PFSK-1 (cell line): ENCODE measurements around the gene SMAD3.

Source experiments
- FOXP2 ChIP-seq: optimal IDR thresholded peaks from 2 replicates; pipeline ENCODE3; 2011; ENCODE audit warnings: borderline replicate concordance, control low read depth, inconsistent platforms; ENCODE audit not compliant: insufficient read depth; ENCODE audit errors: extremely low read length, extremely low read depth
- POLR2AphosphoS5 ChIP-seq: IDR thresholded peaks from 2 replicates; pipeline ENCODE4 v1.6.1; 2012; ENCODE audit warnings: low read depth, mild to moderate bottlenecking, control low read depth, low read length, moderate library complexity
- SIN3A ChIP-seq: IDR thresholded peaks from 2 replicates; pipeline ENCODE4 v1.6.1; 2012; ENCODE audit warnings: mild to moderate bottlenecking, low read length, moderate library complexity, borderline replicate concordance; ENCODE audit not compliant: insufficient read depth
- TAF1 ChIP-seq: IDR thresholded peaks from 2 replicates; pipeline ENCODE4 v1.6.1; 2012; ENCODE audit warnings: low read length, control low read depth, borderline replicate concordance; ENCODE audit not compliant: insufficient read depth
- TF ChIP-seq, protein P1 (sequence below), 2 experiments: IDR thresholded peaks; 2 replicates each; pipeline versions ENCODE4 v1.6.1 to v1.8.0; 2011 to 2012; ENCODE audit warnings: low read depth in 2 of 2, low read length in 2 of 2, control low read depth in 1 of 2, inconsistent platforms in 1 of 2, mild to moderate bottlenecking in 1 of 2, moderate library complexity in 1 of 2; ENCODE audit not compliant: insufficient read depth in 1 of 2

SMAD3 gene

DNA sequence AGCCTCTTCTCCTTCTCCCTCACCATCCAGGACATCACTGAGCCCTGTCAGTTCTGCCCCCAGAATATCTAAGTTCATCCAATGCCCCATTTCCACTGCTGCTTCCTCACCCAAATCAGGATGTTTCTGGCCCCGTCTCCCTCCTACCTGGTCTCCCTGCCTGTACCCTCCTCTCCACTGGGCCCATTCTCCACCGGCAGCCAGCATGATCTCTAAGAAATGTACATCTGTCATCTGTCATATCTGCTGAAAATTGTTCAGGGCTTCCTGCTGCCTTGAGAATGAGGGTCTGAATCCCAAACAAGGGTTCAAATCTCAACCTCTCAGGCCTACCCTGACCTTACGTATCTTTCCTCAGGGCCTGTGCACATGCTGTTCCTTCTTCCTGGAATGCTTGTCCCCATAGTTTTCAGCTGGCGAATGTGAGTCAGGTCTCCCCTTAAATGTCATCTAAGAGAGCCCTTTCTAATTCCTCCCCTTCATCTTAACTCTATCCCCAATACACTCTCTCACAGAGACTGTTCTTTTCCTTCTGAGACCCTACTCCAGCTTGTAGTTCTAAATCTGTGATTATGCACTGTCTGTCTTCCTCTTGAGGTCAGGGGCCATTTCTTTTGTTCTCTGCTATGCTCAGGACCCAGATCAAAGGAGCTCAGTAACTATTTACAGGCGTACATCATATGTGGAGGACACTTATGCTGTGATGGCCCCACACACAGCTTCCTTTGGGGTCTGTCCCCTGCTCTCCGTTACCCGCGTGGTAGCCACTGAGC lies 40.8 kb downstream of the SMAD3 start:
- TF ChIP-seq, protein P1, sequence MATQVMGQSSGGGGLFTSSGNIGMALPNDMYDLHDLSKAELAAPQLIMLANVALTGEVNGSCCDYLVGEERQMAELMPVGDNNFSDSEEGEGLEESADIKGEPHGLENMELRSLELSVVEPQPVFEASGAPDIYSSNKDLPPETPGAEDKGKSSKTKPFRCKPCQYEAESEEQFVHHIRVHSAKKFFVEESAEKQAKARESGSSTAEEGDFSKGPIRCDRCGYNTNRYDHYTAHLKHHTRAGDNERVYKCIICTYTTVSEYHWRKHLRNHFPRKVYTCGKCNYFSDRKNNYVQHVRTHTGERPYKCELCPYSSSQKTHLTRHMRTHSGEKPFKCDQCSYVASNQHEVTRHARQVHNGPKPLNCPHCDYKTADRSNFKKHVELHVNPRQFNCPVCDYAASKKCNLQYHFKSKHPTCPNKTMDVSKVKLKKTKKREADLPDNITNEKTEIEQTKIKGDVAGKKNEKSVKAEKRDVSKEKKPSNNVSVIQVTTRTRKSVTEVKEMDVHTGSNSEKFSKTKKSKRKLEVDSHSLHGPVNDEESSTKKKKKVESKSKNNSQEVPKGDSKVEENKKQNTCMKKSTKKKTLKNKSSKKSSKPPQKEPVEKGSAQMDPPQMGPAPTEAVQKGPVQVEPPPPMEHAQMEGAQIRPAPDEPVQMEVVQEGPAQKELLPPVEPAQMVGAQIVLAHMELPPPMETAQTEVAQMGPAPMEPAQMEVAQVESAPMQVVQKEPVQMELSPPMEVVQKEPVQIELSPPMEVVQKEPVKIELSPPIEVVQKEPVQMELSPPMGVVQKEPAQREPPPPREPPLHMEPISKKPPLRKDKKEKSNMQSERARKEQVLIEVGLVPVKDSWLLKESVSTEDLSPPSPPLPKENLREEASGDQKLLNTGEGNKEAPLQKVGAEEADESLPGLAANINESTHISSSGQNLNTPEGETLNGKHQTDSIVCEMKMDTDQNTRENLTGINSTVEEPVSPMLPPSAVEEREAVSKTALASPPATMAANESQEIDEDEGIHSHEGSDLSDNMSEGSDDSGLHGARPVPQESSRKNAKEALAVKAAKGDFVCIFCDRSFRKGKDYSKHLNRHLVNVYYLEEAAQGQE (IDR thresholded peaks at IDR 0.05; ENCODE audit: insufficient read depth in 1 of 2, low read depth in 2 of 2, low read length in 2 of 2), result no peak
- TF ChIP-seq FOXP2 (no peak), TAF1 (no peak), SIN3A (no peak), POLR2AphosphoS5 (no peak)

DNA sequence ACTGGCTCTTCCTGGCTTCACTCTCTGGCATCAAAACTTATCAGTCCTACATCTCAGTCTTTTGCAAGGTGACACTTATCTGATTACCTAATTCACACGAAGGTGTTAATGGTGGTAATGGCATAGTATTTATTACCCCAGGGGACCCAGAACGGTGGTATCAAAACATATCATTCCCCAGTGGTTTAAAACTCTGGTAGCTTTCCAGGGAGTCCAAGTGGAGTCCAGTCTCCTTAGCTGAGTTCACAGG lies 41.3 kb downstream of the SMAD3 start:
- TF ChIP-seq SIN3A (no peak), POLR2AphosphoS5 (no peak), FOXP2 (no peak), TAF1 (no peak)
- TF ChIP-seq, protein P1 (IDR thresholded peaks at IDR 0.05; ENCODE audit: insufficient read depth in 1 of 2, low read depth in 2 of 2, low read length in 2 of 2), result no peak

DNA sequence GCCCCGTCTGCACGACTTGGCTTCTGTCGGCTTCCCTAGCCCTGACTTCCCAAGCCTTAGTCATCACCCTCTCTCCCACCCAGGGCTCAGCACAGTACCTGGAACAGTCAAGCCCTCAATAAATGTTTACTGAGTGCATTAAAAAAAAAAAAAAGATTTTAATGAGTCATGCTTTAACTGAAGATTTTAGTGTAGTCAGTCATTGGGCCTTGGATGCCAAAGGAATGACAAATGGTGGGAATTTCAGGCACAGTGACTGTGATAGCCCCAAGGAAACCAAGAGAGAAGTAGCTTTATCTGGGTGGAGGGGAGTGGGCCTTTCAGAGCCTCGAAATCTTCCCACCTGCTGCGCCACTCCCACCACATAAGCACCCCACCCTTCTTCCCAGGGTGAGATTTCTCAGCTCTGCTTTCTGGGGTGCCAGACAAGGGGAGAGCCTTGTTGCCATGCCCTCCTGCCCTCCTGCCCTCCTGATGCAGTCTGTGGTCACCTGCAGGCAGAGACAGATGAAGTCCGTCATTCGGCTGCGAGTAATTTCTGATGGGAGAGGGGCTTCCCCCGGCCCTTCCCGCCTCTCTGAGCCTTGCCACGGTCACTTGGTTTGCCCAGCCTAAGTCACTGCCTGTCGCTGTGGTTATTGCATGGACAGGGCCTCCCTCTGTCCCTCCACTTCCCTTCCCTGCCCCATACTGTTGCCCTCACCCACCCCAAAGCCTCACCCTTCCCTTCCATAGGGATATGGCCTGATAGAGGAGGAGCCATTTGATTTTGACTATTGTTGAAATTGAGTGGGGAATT lies 41.8 kb downstream of the SMAD3 start:
- TF ChIP-seq, protein P1 (IDR thresholded peaks at IDR 0.05; ENCODE audit: insufficient read depth in 1 of 2, low read depth in 2 of 2, low read length in 2 of 2), result no peak
- TF ChIP-seq POLR2AphosphoS5, result no peak
- TF ChIP-seq FOXP2, result no peak
- TF ChIP-seq TAF1, result no peak
- no peak for TF ChIP-seq SIN3A

DNA sequence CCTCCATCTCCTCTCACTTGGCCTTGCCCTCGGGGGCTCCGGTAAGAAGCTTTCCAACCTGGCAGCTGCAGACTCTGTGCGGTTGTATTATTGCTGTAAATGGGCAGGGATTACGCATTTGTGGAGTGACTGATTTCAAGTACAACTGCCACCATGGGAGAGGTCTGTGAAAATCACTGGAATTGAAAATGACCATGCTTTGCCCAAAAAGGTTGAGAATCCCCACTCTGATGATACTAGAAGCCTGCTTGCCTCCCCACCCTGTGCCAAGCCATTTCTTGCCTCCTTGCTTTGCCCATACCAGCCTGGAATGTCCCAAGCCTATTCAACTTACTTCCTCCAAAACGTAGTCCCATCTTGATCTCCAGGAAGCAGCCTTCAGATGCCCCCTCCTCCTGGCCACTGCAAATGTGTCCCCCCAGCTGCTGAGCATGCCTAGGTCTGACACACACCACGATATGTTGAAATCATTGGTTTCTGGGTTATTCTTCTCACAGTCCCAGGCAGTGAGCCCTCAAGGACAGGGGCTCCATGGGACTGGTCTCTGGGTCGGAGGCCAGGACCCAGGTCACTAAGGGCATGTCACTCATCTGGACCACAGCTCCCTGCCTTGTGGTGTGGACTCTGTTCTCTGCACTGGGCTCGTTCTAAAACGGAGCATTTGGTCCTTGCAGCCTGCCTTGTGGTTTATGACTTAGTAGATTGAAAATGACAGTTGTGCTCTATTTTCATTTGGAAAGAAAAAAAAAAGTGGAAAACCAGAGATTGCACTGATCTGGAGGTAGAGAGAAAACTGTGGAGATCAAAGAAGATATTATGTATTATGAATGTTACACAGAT lies 42.9 kb downstream of the SMAD3 start:
- TF ChIP-seq FOXP2, result no peak
- TF ChIP-seq, protein P1 (IDR thresholded peaks at IDR 0.05; ENCODE audit: insufficient read depth in 1 of 2, low read depth in 2 of 2, low read length in 2 of 2), result no peak
- no peak for TF ChIP-seq POLR2AphosphoS5
- no peak for TF ChIP-seq SIN3A
- TF ChIP-seq TAF1, result no peak
